Astrocyte of the spinal cord (primary cell): ENCODE results near the gene TMEM69.

Experiments
- DNase-seq: peaks from one replicate; pipeline ENCODE4 v3.0.0; 2011; ENCODE audit warnings: low read depth, low spot score
- H3K4me3 ChIP-seq: 2 replicates; pipeline ENCODE4 v1.5.1; 2011; ENCODE audit warnings: low read depth, mild to moderate bottlenecking, low read length, moderate library complexity
- CTCF ChIP-seq: IDR thresholded peaks from 2 replicates; pipeline ENCODE4 v1.5.1; 2012; ENCODE audit warnings: low read depth, mild to moderate bottlenecking, low read length, inconsistent platforms
- in situ Hi-C: cut with HindIII; loops from 2 replicates; pipeline ENCODE4 v1.10.0; 2017; ENCODE audit warnings: low sequenced_read_pairs

TMEM69 gene

GRCh38 chr1:45677751-45678245, 10.2 kb upstream of the TMEM69 start:
- DNase-seq, result no peak
- in situ Hi-C loops, result no loop called here
- TF ChIP-seq CTCF, result no peak
- H3K4me3 ChIP-seq, result no peak overlapping the region

GRCh38 chr1:45678489-45678888, 9.5 kb upstream of the TMEM69 start:
- no peak for TF ChIP-seq CTCF
- no peak for DNase-seq
- no peak overlapping the region for H3K4me3 ChIP-seq
- in situ Hi-C loops, result no loop called here

- H3K4me3 ChIP-seq, result no peak overlapping the region
- TF ChIP-seq CTCF, result no peak
- in situ Hi-C loops, result no loop called here
- DNase-seq, result no peak
Observed at GRCh38 chr1:45679123-45679522, 8.9 kb upstream of the TMEM69 start.

- in situ Hi-C loops, result no loop called here
- TF ChIP-seq CTCF, result no peak
- no peak for DNase-seq
- H3K4me3 ChIP-seq, result no peak overlapping the region
Observed at GRCh38 chr1:45682942-45683341, 5.0 kb upstream of the TMEM69 start.

GRCh38 chr1:45684402-45684801, 3.6 kb upstream of the TMEM69 start:
- in situ Hi-C loops, result no loop called here
- TF ChIP-seq CTCF, result no peak
- peak overlapping the region; percentile 95 for H3K4me3 ChIP-seq
- no peak for DNase-seq

- peak overlapping the region; percentile 95 for H3K4me3 ChIP-seq
- DNase-seq, result peak; percentile 39
Observed at GRCh38 chr1:45685308-45686014, 2.5 kb upstream of the TMEM69 start.

More at GRCh38 chr1:45685308-45686014, 2.5 kb upstream of the TMEM69 start:
- TF ChIP-seq CTCF, result no peak
- in situ Hi-C loops, result no loop called here
